GM21528 (cell line): ENCODE results near the gene ACAA2.
"Not testable (repeated sequence)": the region's sequence is repeated elsewhere in the genome, so short reads cannot be mapped to it uniquely, and the experiment has no call there.

Experiments used
- ATAC-seq: cut with Tn5 transposase; IDR thresholded peaks from one replicate; pipeline ENCODE4 v1.9.1; 2021; ENCODE audit warnings: mild to moderate bottlenecking, moderate library complexity; ENCODE audit not compliant: unreplicated experiment, low FRiP score

ACAA2 gene

DNA sequence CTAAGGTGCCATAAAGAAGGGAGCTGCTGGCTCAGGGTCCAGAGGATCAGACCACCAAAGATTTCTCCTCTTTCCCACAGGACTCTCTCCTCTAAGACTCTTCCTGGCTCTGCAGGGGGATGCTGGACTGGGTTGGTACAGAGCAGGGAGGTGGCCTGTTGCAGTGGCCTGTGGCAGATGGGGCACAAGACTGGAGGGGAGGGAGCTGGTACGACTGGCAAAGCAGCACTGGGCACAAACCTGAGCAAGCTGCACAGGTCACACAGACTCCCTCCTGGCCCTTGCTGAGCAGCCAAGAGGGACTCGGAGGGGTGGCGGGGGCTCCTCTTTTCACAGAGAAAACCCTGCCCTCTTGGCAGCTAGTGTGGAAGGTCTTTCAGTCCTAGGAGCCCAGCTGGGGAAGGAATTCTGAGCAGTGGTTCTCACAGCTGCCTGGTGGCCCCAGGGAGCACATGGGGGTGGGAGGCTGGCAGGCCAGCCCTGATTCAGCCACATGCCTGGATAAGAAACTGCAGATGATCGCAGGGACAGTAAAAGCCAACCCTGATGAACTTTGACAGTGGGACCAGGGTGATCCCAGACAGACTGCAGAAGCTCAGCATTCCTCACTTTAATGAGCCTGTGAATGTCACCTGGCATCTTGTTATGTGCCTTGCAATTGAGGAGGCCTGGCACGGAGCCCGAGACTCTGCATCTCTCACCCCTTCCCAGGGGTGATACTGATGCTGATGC, 32.5 kb upstream of the ACAA2 start:
- ATAC-seq = no peak

- no peak for ATAC-seq
Measured at GRCh38 chr18:49844903-49845302, 31.6 kb upstream of the ACAA2 start.

DNA sequence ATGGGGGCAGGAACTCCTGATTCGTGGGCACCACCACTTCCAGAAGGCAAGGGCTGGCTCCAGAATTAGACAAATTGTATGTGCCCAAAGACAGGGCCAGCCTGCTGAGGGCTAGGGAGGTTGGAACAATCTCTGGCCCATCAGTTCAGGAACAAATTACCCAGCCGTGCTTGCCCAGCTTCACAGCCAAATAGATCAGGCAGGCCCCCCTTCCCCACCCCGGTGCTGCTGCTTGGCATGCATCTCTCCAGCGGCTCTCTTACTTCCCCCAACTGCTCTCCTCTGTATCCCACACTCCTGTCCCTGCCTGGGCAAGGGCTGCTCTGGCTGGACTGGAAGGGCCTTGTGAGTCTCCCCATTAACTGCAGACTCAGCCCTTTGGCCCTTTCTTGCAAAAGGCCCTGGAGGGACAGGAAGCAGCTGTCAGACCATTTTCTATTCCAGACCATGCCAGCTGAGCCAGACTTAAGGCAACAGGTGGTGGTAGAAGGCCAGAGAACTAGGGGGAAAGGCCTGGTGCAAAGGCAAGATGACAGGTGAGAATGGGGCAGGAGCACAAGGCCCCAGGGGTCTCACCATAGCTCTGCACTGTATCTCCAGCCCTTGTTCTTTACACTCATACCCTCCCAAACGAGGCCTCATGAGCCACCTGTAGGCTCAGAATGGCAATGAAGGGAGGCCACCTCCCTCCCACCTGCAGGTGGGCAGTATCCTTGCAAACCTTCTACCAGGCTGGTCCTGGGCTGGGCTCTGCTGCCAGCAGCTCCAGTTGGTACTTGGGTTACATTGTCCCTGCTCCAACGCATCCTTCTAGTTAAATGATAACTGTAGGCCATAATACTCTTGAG, 30.7 kb upstream of the ACAA2 start:
- no peak for ATAC-seq

GRCh38 chr18:49843131-49843530, 29.8 kb upstream of the ACAA2 start:
- ATAC-seq = no peak

DNA sequence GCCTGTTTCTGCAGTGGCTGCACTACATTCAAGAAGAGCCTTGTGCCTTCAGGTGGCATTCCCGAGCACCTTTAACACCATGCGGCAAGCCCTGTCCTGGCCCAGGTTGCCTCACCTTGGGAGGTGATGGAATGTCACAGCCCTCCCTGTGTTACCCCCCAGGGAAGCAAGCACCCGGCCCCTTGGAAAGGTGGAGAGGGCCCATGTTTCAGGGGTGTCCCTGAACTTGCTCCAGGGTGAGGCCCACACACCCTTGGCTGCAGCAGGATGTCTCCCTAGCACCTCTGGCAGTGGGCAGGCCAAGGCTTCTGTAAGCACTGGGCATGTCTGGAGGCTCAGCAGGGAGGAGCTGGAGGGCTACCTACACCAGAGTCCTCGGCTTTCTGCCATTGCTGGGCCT, 29.3 kb upstream of the ACAA2 start:
- ATAC-seq = no peak

GRCh38 chr18:49841236-49842217, 28.2 kb upstream of the ACAA2 start:
- no peak for ATAC-seq

GRCh38 chr18:49839012-49839411, 25.7 kb upstream of the ACAA2 start:
- no peak for ATAC-seq

GRCh38 chr18:49838381-49838780, 25.0 kb upstream of the ACAA2 start:
- no peak for ATAC-seq

GRCh38 chr18:49837889-49838288, 24.6 kb upstream of the ACAA2 start:
- ATAC-seq = no peak

GRCh38 chr18:49837316-49837835, 24.0 kb upstream of the ACAA2 start:
- not testable (repeated sequence) for ATAC-seq

- no peak for ATAC-seq
Measured at GRCh38 chr18:49835405-49835804, 22.1 kb upstream of the ACAA2 start.

GRCh38 chr18:49834258-49834657, 20.9 kb upstream of the ACAA2 start:
- ATAC-seq = no peak

GRCh38 chr18:49833814-49834213, 20.5 kb upstream of the ACAA2 start:
- no peak for ATAC-seq

- ATAC-seq = no peak
Measured at GRCh38 chr18:49832221-49832647, 18.9 kb upstream of the ACAA2 start.

DNA sequence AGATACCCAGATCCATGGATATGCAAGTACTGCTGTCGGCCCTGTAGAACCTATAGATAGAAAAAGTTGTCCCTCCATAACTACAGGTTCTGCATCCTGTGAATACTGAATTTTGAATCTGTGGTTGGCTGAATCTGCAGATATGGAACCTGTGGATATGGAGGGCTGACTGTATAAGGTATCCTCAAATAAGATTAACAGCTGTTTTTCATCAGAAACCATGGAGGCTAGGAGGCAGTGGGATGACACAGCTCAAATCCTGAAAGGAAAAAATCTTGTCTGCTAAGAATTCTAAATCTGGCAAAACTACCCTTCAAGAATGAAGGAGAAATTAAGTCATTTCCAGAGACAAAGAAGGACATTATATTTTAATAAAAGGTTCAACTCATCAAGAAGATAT, 14.7 kb upstream of the ACAA2 start:
- ATAC-seq = no peak

DNA sequence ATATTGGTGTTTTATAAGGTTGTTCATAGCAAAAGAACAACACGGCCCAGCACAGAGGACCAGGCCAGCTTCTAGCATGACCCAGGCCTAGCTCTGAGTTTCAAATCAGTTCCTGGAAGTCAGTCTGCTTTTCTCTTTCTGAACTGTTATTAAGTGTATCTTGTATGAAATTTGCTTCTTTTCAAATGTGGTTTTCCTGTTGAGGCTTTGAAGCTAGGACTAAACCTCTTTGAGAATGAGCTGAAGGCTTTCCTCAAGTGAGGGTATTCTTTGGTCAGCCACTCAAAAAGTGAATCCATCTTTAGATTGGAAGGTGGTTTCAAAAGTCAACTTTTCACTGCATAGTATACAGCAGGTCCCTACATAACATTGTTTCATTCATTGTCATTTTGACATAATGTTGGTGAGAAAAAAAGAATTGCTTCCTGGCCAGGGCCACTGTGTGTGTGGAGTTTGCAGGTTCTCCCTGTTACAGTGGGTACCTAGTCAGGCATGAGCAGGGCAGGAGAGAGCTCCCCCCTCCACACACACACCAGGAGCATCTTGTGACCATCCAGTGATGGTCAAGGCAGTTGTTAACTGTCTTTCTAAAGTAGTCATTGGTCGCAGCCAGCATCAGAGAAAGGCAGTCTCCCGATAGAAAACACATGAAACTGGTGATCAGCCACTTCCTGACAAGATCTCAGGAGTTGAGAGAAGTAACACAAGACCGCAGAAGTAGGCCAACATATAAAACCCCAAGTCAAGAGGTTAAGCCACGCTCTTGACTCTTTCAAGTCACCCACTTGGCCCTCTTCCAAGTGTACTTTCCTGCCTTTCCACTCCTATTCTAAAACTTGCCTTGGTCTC, 6.7 kb upstream of the ACAA2 start:
- peak; percentile 76 for ATAC-seq

DNA sequence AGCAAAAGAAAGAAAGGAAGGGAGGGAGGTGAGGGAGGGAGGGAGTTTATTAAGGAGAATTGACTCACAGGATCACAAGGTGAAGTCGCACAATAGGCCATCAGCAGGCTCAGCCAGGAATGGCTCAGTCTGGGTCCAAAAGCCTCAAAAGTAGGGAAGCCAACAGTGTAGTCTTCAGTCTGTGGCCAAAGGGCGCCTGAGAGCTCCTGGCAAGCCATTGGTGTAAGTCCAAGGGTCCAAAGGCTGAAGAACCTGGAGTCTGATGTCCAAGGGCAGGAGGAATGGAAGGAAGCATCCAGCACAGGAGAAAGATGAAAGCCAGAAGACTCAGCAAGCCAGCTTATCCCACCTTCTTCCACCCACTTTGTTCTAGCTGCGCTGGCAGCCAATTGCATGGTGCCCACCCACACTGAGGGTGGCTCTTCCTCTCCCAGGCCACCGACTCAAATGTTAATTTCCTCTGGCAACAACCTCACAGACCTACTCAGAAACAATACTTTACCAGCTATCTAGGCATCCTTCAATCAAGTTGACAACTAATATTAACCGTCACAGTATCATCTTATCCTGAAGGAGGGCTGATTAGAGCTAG, 5.8 kb upstream of the ACAA2 start:
- no peak for ATAC-seq

DNA sequence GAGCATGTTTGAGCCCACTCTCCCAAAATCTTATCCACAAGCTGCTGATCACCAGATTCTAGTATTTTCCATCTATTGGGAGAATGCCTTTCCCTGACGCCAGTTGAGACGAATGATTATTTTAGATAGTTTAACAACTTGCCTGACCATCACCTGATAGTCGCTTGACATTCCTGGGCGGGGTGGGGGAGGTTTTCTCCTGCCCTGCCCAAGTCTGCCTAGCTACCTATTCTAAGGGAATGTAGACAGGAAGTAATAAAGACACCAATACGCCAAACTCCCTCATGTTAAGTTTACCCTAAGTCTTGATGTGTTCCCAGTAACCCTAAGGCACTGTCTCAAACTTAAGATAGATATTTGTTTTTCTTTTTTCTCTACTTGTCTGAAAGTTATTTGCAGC, 4.6 kb upstream of the ACAA2 start:
- ATAC-seq = no peak

- ATAC-seq = no peak
Measured at GRCh38 chr18:49815927-49816326, 2.6 kb upstream of the ACAA2 start.
